ENCODE measurements around the gene ALKAL2. TPM values are rescaled to one million over a fixed set of nuclear protein-coding genes. Genes with fewer than 3 reads are reported as not detected.

Gene ALKAL2
- total and polyA plus RNA-seq, 2 donors (not counting 3 experiments of a cell fraction or from before 2014, with no cell fraction given) = not detected

GRCh38 chr2:320561-320960 lies 32.7 kb upstream of the ALKAL2 start:
- ChIA-PET POLR2A (no interaction called here), CTCF (no interaction called here)
- no TSS peak for BruUV-seq (replicated peaks)
- Histone ChIP-seq H4K20me1 (replicated peaks; ENCODE audit: control insufficient read depth, extremely low read depth, insufficient read depth, low read length) (no peaks in the 10 kb centered on the region), H3K27me3 (ENCODE audit: control insufficient read depth in 2 of 2, insufficient read depth in 2 of 2, low read length in 2 of 2) (no peaks in the 10 kb centered on the region), H3K4me1 (ENCODE audit: control insufficient read depth, extremely low read depth, insufficient read depth, low read length) (no peaks in the 10 kb centered on the region), H3K9me1 (replicated peaks; ENCODE audit: control insufficient read depth, extremely low read depth, insufficient read depth, low read length) (no peaks in the 10 kb centered on the region), H3K79me2 (ENCODE audit: control insufficient read depth, insufficient read depth, low read length) (no peaks in the 10 kb centered on the region), H3K27ac (ENCODE audit: insufficient read depth, low read depth, low read length) (no peak overlapping the region), H2AFZ (ENCODE audit: low read depth, low read length) (no peak overlapping the region), H3K9me3 (replicated peaks; ENCODE audit: control insufficient read depth, insufficient read depth, low read length) (peaks cover 2% of the 10 kb centered on the region), H3K4me3 (replicated peaks in 1 of 3; ENCODE audit: insufficient read depth in 1 of 3, low read depth in 1 of 3, low read length in 3 of 3) (no peak overlapping the region), H3K36me3 (ENCODE audit: control insufficient read depth in 2 of 2, extremely low read depth in 1 of 2, insufficient read depth in 2 of 2, low read length in 2 of 2) (no peaks in the 10 kb centered on the region), H3K9ac (replicated peaks; ENCODE audit: extremely low read depth, insufficient read depth, low read length) (no peak overlapping the region), H3K4me2 (ENCODE audit: insufficient read depth, low read length) (no peak overlapping the region)
- dilution Hi-C loops (cut with MboI; ENCODE audit: extremely low pct_ligation_motif_present, low sequenced_read_pairs) = no loop called here
- TF ChIP-seq JUN (IDR thresholded peaks at IDR 0.05; ENCODE audit: borderline replicate concordance, insufficient read depth, insufficient read length, low read depth) (no peak), POLR2A (IDR thresholded peaks at IDR 0.05; ENCODE audit: low read depth, low read length) (no peak)
- no peak for DNase-seq (ENCODE audit: low read depth, low spot score)
- intact Hi-C loops (cut with micrococcal nuclease) = no loop called here
- FAIRE-seq = no peak

- no TSS peak for BruUV-seq (replicated peaks)
- Histone ChIP-seq H3K4me3 (replicated peaks in 1 of 3; ENCODE audit: insufficient read depth in 1 of 3, low read depth in 1 of 3, low read length in 3 of 3) (no peak overlapping the region), H3K27me3 (ENCODE audit: control insufficient read depth in 2 of 2, insufficient read depth in 2 of 2, low read length in 2 of 2) (no peaks in the 10 kb centered on the region), H3K79me2 (ENCODE audit: control insufficient read depth, insufficient read depth, low read length) (no peaks in the 10 kb centered on the region), H3K36me3 (ENCODE audit: control insufficient read depth in 2 of 2, extremely low read depth in 1 of 2, insufficient read depth in 2 of 2, low read length in 2 of 2) (no peaks in the 10 kb centered on the region), H3K27ac (ENCODE audit: insufficient read depth, low read depth, low read length) (no peak overlapping the region), H3K4me2 (ENCODE audit: insufficient read depth, low read length) (no peak overlapping the region), H3K4me1 (ENCODE audit: control insufficient read depth, extremely low read depth, insufficient read depth, low read length) (no peaks in the 10 kb centered on the region), H3K9ac (replicated peaks; ENCODE audit: extremely low read depth, insufficient read depth, low read length) (no peak overlapping the region), H4K20me1 (replicated peaks; ENCODE audit: control insufficient read depth, extremely low read depth, insufficient read depth, low read length) (no peaks in the 10 kb centered on the region), H3K9me3 (replicated peaks; ENCODE audit: control insufficient read depth, insufficient read depth, low read length) (peaks cover 2% of the 10 kb centered on the region), H3K9me1 (replicated peaks; ENCODE audit: control insufficient read depth, extremely low read depth, insufficient read depth, low read length) (no peaks in the 10 kb centered on the region), H2AFZ (ENCODE audit: low read depth, low read length) (no peak overlapping the region)
- intact Hi-C loops (cut with micrococcal nuclease) (no loop called here), dilution Hi-C loops (cut with MboI; ENCODE audit: extremely low pct_ligation_motif_present, low sequenced_read_pairs) (no loop called here)
- FAIRE-seq (no peak), DNase-seq (ENCODE audit: low read depth, low spot score) (no peak)
- POLR2A ChIA-PET = no interaction called here
- TF ChIP-seq EZH2 (IDR thresholded peaks at IDR 0.05; ENCODE audit: borderline replicate concordance, low read depth, low read length, severe bottlenecking) = no peak
- TF ChIP-seq CTCF (IDR thresholded peaks at IDR 0.05; ENCODE audit: extremely low read depth in 1 of 2, insufficient read depth in 1 of 2, low read depth in 1 of 2, low read length in 2 of 2) = no peak
- CTCF ChIA-PET = no interaction called here
Observed at GRCh38 chr2:319059-319600, 31.2 kb upstream of the ALKAL2 start.
